HUES64 (cell line): ENCODE data around the gene TIMM44.
"Not testable (repeated sequence)": the region's sequence is repeated elsewhere in the genome, so short reads cannot be mapped to it uniquely, and the experiment has no call there.

Source experiments
- H3K27ac ChIP-seq: 2 replicates; pipeline ENCODE4 v1.7.0; 2013; ENCODE audit warnings: low read depth, low read length, inconsistent platforms
- H3K27me3 ChIP-seq: 2 replicates; pipeline ENCODE4 v1.6.1; 2013; ENCODE audit warnings: mild to moderate bottlenecking, low read length; ENCODE audit not compliant: insufficient read depth
- H3K36me3 ChIP-seq: 2 replicates; pipeline ENCODE4 v1.6.1; 2013; ENCODE audit warnings: mild to moderate bottlenecking, low read length; ENCODE audit not compliant: insufficient read depth
- H3K4me1 ChIP-seq: 2 replicates; pipeline ENCODE4 v1.6.1; 2013; ENCODE audit warnings: mild to moderate bottlenecking, low read length, moderate library complexity; ENCODE audit not compliant: insufficient read depth
- H3K4me3 ChIP-seq: 2 replicates; pipeline ENCODE4 v1.5.1; 2013; ENCODE audit warnings: mild to moderate bottlenecking, low read length, moderate library complexity
- H3K9ac ChIP-seq: 2 replicates; pipeline ENCODE4 v1.6.1; 2013; ENCODE audit warnings: mild to moderate bottlenecking, low read depth, low read length
- H3K9me3 ChIP-seq: 2 replicates; pipeline ENCODE4 v1.6.1; 2013; ENCODE audit warnings: low read depth, low read length; ENCODE audit not compliant: insufficient read depth
- WGBS: fragments of 150-250, 120-280 bp; methylation state at CpG from one replicate; pipeline ENCODE4 v1.1.7; 2013; ENCODE audit warnings: missing lambda C conversion rate; 5-methylcytosine and 5-hydroxymethylcytosine counted together

Gene TIMM44

GRCh38 chr19:7963566-7963965, 20.1 kb upstream of the TIMM44 start:
- no peaks in the 10 kb centered on the region for H3K4me1 ChIP-seq

GRCh38 chr19:7962644-7963268, 19.3 kb upstream of the TIMM44 start:
- no peak overlapping the region for H3K27ac ChIP-seq
- no peaks in the 10 kb centered on the region for H3K27me3 ChIP-seq
- H3K9ac ChIP-seq, result no peak overlapping the region
- no peaks in the 10 kb centered on the region for H3K4me1 ChIP-seq
- H3K36me3 ChIP-seq, result peaks cover 95% of the 10 kb centered on the region
- H3K4me3 ChIP-seq, result no peak overlapping the region
- H3K9me3 ChIP-seq, result no peaks in the 10 kb centered on the region
- 95% methylated on average over 22 of the region's 22 CpGs for WGBS

More at GRCh38 chr19:7963566-7963965, 20.1 kb upstream of the TIMM44 start:
- Histone ChIP-seq H3K4me3 (no peak overlapping the region), H3K9ac (no peak overlapping the region), H3K9me3 (no peaks in the 10 kb centered on the region), H3K36me3 (peaks cover 96% of the 10 kb centered on the region), H3K27me3 (no peaks in the 10 kb centered on the region), H3K27ac (no peak overlapping the region)
- WGBS, result 96% methylated on average over 25 of the region's 25 CpGs

DNA sequence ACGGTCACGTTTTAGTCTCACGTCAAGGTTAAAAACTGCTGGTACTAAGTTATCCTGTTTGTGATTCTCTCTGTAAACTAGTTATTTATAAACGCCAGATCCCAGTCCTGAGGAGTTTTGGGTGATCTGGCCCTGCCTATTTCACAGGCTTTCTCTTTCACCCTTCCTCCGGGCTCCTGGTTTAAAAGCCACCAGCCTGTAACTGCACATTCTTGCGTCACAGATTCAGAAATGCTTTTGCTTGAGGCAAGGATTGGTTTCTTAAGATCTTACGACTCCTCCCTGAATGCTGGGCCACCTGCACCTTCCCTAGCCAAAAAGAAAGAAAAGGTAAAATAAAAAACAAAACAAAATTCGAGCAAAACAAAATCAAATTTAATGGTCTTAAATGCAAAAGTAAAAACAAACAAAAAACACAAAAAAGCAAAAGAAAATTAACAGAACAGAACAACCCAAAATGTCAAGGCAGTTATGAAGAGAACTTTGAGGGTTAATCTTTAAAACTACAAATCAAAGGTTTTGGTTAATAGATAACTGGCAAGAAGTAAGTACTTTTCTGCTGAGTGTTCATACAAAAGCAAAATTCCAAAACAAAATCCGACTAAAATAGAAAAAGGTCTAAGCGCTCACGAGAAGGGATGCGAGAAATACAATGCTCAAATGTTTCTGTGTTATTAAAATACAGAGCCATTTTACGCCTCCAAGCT, 18.6 kb upstream of the TIMM44 start:
- Histone ChIP-seq H3K36me3 (peaks cover 88% of the 10 kb centered on the region), H3K27ac (no peak overlapping the region), H3K9ac (no peak overlapping the region), H3K4me3 (no peak overlapping the region), H3K27me3 (no peaks in the 10 kb centered on the region), H3K4me1 (no peaks in the 10 kb centered on the region), H3K9me3 (no peaks in the 10 kb centered on the region)
- 97% methylated on average over 12 of the region's 13 CpGs for WGBS

DNA sequence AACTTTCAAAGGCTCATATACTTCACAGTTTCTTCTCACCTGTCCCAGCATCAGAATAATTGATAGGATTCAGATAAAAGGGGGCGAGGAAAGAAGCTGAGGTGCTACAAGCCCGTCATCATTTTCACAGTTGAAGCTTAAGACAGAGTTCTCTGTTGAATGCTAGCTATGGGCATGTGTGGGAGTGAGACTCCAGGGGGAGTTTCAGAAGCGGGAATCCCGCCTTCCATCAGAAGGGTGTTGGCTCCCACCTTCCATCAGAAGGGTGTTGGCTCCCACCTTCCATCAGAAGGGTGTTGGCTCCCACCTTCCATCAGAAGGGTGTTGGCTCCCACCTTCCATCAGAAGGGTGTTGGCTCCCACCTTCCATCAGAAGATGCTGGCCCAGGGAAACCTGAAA, 17.6 kb upstream of the TIMM44 start:
- H3K36me3 ChIP-seq, result peaks cover 78% of the 10 kb centered on the region
- not testable (repeated sequence) for H3K9me3 ChIP-seq, H3K27me3 ChIP-seq, H3K4me1 ChIP-seq, H3K9ac ChIP-seq, H3K4me3 ChIP-seq, H3K27ac ChIP-seq
- 86% methylated on average over 4 of the region's 4 CpGs for WGBS

GRCh38 chr19:7959211-7959610, 15.7 kb upstream of the TIMM44 start:
- H3K9ac ChIP-seq, result no peak overlapping the region
- H3K4me1 ChIP-seq, result no peaks in the 10 kb centered on the region
- H3K36me3 ChIP-seq, result peaks cover 60% of the 10 kb centered on the region
- H3K9me3 ChIP-seq, result no peaks in the 10 kb centered on the region
- H3K27me3 ChIP-seq, result no peaks in the 10 kb centered on the region
- H3K4me3 ChIP-seq, result no peak overlapping the region
- 86% methylated on average over 6 of the region's 6 CpGs for WGBS
- no peak overlapping the region; the same call in 1 of the 2 replicates for H3K27ac ChIP-seq

- Histone ChIP-seq H3K9ac (no peak overlapping the region), H3K36me3 (peaks cover 25% of the 10 kb centered on the region), H3K4me1 (no peaks in the 10 kb centered on the region), H3K27ac (no peak overlapping the region), H3K27me3 (no peaks in the 10 kb centered on the region), H3K9me3 (no peaks in the 10 kb centered on the region), H3K4me3 (no peak overlapping the region)
- 88% methylated on average over 11 of the region's 11 CpGs for WGBS
These were observed 12.2 kb upstream of the TIMM44 start for GRCh38 chr19:7955696-7956095.

DNA sequence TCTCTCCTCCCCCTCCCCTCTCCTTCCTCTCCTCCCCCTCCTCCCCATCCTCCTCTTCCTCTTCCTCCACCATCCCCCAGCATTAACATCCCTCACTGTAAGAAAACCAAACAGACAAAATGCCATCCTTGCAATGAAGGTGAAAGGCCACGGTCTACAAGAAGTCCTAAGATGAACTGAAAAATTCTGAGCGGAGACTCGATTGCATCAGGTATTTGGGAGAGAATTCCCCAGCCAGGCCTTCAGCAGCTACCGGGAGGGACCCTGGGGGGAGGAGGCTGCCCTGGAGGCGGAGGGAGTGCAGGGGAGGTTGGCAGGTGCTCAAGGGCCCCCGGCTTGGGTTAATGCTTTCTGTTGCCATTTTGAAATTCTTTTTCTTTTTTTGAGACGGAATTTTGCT, 10.1 kb upstream of the TIMM44 start:
- Histone ChIP-seq H3K27me3 (no peaks in the 10 kb centered on the region), H3K9me3 (no peaks in the 10 kb centered on the region), H3K4me3 (no peak overlapping the region), H3K9ac (no peak overlapping the region), H3K27ac (no peak overlapping the region), H3K36me3 (peaks cover 8% of the 10 kb centered on the region), H3K4me1 (no peaks in the 10 kb centered on the region)
- 70% methylated on average over 7 of the region's 7 CpGs for WGBS

DNA sequence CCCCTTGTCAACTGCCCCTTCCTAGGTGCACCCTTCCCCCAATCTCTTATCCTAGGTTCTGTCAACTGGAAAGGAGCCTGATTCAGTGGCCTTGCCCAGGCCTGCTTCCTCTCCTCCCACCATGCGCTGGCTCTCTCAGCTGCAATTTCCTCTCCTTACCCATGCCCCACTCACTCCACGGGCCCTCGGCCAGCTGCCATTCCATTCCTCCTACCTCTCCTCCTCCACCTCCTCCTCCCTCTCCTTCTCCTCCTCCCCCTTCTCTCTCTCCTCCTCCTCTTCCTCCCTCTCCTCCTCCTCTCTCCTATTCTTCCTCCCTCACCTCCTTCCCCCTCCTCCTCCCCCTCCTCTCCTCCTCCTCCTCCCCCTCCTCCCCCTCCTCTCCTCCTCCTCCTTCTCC, 9.6 kb upstream of the TIMM44 start:
- no peaks in the 10 kb centered on the region for H3K4me1 ChIP-seq
- no peak overlapping the region for H3K27ac ChIP-seq
- H3K36me3 ChIP-seq, result peaks cover 3% of the 10 kb centered on the region; the same call in 1 of the 2 replicates
- H3K9me3 ChIP-seq, result 0 out of 2 replicates have a peak, but pooled peaks cover under 1% of the 10 kb centered on the region
- WGBS, result 50% methylated on average over 3 of the region's 3 CpGs
- H3K27me3 ChIP-seq, result no peaks in the 10 kb centered on the region
- H3K9ac ChIP-seq, result no peak overlapping the region
- H3K4me3 ChIP-seq, result no peak overlapping the region

GRCh38 chr19:7947939-7948338, 4.5 kb upstream of the TIMM44 start:
- H3K27me3 ChIP-seq, result no peaks in the 10 kb centered on the region
- H3K4me1 ChIP-seq, result no peaks in the 10 kb centered on the region
- no peak overlapping the region for H3K4me3 ChIP-seq
- no peak overlapping the region for H3K27ac ChIP-seq
- peaks cover 4% of the 10 kb centered on the region; the same call in 1 of the 2 replicates for H3K36me3 ChIP-seq
- H3K9ac ChIP-seq, result no peak overlapping the region
- WGBS, result over 99% methylated on average over 4 of the region's 4 CpGs
- 0 out of 2 replicates have a peak, but pooled peaks cover 2% of the 10 kb centered on the region for H3K9me3 ChIP-seq

GRCh38 chr19:7944177-7944761, 803 bp upstream of the TIMM44 start:
- WGBS, result 32% methylated on average over 18 of the region's 18 CpGs
- H3K9me3 ChIP-seq, result 0 out of 2 replicates have a peak, but pooled peaks cover 2% of the 10 kb centered on the region
- H3K27me3 ChIP-seq, result no peaks in the 10 kb centered on the region
- peaks cover 27% of the 10 kb centered on the region for H3K36me3 ChIP-seq
- H3K4me1 ChIP-seq, result no peaks in the 10 kb centered on the region
- H3K4me3 ChIP-seq, result peak overlapping the region; percentile 97
- H3K9ac ChIP-seq, result peak overlapping the region; percentile 91
- peak overlapping the region; percentile 95 for H3K27ac ChIP-seq

GRCh38 chr19:7942981-7943443, 454 bp downstream of the TIMM44 start:
- peak overlapping the region; percentile 97 for H3K4me3 ChIP-seq
- peak overlapping the region; percentile 98 for H3K27ac ChIP-seq
- peaks cover 37% of the 10 kb centered on the region for H3K36me3 ChIP-seq
- no peaks in the 10 kb centered on the region for H3K4me1 ChIP-seq
- H3K27me3 ChIP-seq, result no peaks in the 10 kb centered on the region
- peak overlapping the region; percentile 99 for H3K9ac ChIP-seq
- H3K9me3 ChIP-seq, result 0 out of 2 replicates have a peak, but pooled peaks cover 2% of the 10 kb centered on the region
- WGBS, result 9% methylated on average over 33 of the region's 33 CpGs
